HG03571 (cell line): ENCODE data around the gene THTPA.

Experiments used
- ATAC-seq: cut with Tn5 transposase; IDR thresholded peaks from one replicate; pipeline ENCODE4 v1.9.1; 2021; ENCODE audit not compliant: unreplicated experiment

Gene THTPA

GRCh38 chr14:23567186-23568020 lies 11.3 kb downstream of the THTPA start, which contains the start of gene AP1G2:
AP1G2 (minus strand) TSS chr14:23567791; CDS start chr14:23567314, 477 bp downstream.
- ATAC-seq, result peak; percentile 81

GRCh38 chr14:23568021-23568599 lies 12.0 kb downstream of the THTPA start:
- no peak for ATAC-seq

GRCh38 chr14:23568600-23569331 lies 12.7 kb downstream of the THTPA start:
- no peak for ATAC-seq

- no peak for ATAC-seq
Observed at GRCh38 chr14:23569443-23570151, 13.5 kb downstream of the THTPA start.

GRCh38 chr14:23570806-23571483 lies 14.9 kb downstream of the THTPA start:
- ATAC-seq, result no peak

GRCh38 chr14:23571701-23572523 lies 15.8 kb downstream of the THTPA start:
- ATAC-seq, result no peak

GRCh38 chr14:23572524-23572828 lies 16.4 kb downstream of the THTPA start:
- no peak for ATAC-seq

GRCh38 chr14:23572836-23573235 lies 16.8 kb downstream of the THTPA start:
- no peak for ATAC-seq

- no peak for ATAC-seq
Observed at GRCh38 chr14:23573384-23574015, 17.4 kb downstream of the THTPA start.

- ATAC-seq, result no peak
Observed at GRCh38 chr14:23577004-23577681, 21.1 kb downstream of the THTPA start.

- ATAC-seq, result no peak
Observed at GRCh38 chr14:23577710-23578392, 21.8 kb downstream of the THTPA start.

GRCh38 chr14:23578560-23579310 lies 22.7 kb downstream of the THTPA start, which contains the start of gene JPH4:
JPH4 (minus strand) TSS chr14:23578790; CDS start chr14:23577453, 1,337 bp downstream.
- no peak for ATAC-seq

- no peak for ATAC-seq
Observed at GRCh38 chr14:23579311-23579630, 23.2 kb downstream of the THTPA start.

GRCh38 chr14:23579739-23580138 lies 23.7 kb downstream of the THTPA start:
- ATAC-seq, result no peak

GRCh38 chr14:23580152-23580926 lies 24.3 kb downstream of the THTPA start:
- no peak for ATAC-seq

GRCh38 chr14:23580948-23581281 lies 24.8 kb downstream of the THTPA start:
- no peak for ATAC-seq
